Liver (tissue), 9 donors: Measurements from ENCODE around the gene THSD4. TPM values are rescaled to one million over a fixed set of nuclear protein-coding genes. Genes with fewer than 3 reads are reported as not detected.

ENCODE experiments used
- DNase-seq: peaks from one replicate; pipeline ENCODE4 v3.0.0-alpha.2; 2017; ENCODE audit warnings: low spot score
- H3K27ac ChIP-seq, 2 donors: one replicate each; pipeline ENCODE4 v1.7.0; 2013; ENCODE audit warnings: inconsistent platforms in 2 of 2, low read length in 2 of 2, control low read depth in 1 of 2, low read depth in 1 of 2, mild to moderate bottlenecking in 1 of 2
- H3K27me3 ChIP-seq, 4 donors: one replicate each; pipeline versions ENCODE4 v1.6.1 to v1.7.0; 2013; ENCODE audit warnings: low read length in 3 of 4, inconsistent platforms in 1 of 4, mild to moderate bottlenecking in 1 of 4, moderate library complexity in 1 of 4; ENCODE audit not compliant: control insufficient read depth in 4 of 4, insufficient read depth in 4 of 4
- H3K36me3 ChIP-seq, 4 donors: one replicate each; pipeline versions ENCODE4 v1.6.1 to v1.7.0; 2013; ENCODE audit warnings: low read length in 3 of 4, mild to moderate bottlenecking in 3 of 4, low read depth in 1 of 4, moderate library complexity in 1 of 4; ENCODE audit not compliant: control insufficient read depth in 4 of 4, insufficient read depth in 3 of 4
- H3K4me1 ChIP-seq, 4 donors: one replicate each; pipeline versions ENCODE4 v1.6.1 to v1.7.0; 2013; ENCODE audit warnings: low read length in 3 of 4, mild to moderate bottlenecking in 3 of 4, moderate library complexity in 1 of 4; ENCODE audit not compliant: control insufficient read depth in 4 of 4, insufficient read depth in 4 of 4
- H3K4me3 ChIP-seq, 3 donors: one replicate each; pipeline versions ENCODE4 v1.6.1 to v1.7.0; 2013; ENCODE audit warnings: low read length in 3 of 3, control low read depth in 1 of 3, low read depth in 1 of 3, mild to moderate bottlenecking in 1 of 3
- H3K9ac ChIP-seq, 2 donors: one replicate each; pipeline ENCODE4 v1.7.0; 2013; ENCODE audit warnings: low read length in 2 of 2, mild to moderate bottlenecking in 2 of 2, moderate library complexity in 2 of 2, control low read depth in 1 of 2, low read depth in 1 of 2
- H3K9me3 ChIP-seq, 4 donors: one replicate each; pipeline versions ENCODE4 v1.6.1 to v1.7.0; 2013; ENCODE audit warnings: low read length in 3 of 4; ENCODE audit not compliant: control insufficient read depth in 4 of 4
- EGR1 ChIP-seq, 2 donors: IDR thresholded peaks; 2 replicates each; pipeline ENCODE4 v1.6.1; 2016 to 2018; ENCODE audit warnings: antibody characterized with exemption in 2 of 2, low read depth in 2 of 2
- FOXA1 ChIP-seq: IDR thresholded peaks from 2 replicates; pipeline ENCODE4 v1.6.1; 2016; ENCODE audit warnings: antibody characterized with exemption
- FOXA2 ChIP-seq: IDR thresholded peaks from 2 replicates; pipeline ENCODE4 v1.6.1; 2016; ENCODE audit warnings: antibody characterized with exemption
- GABPA ChIP-seq, 2 donors: IDR thresholded peaks in 1 of 2; conservative IDR thresholded peaks in 1 of 2; 2 replicates each; pipeline ENCODE4 v1.6.1; 2016; ENCODE audit warnings: antibody characterized with exemption in 2 of 2, mild to moderate bottlenecking in 1 of 2, moderate library complexity in 1 of 2
- HNF4A ChIP-seq, 2 donors: conservative IDR thresholded peaks; 2 replicates each; pipeline ENCODE4 v1.6.1; 2016; ENCODE audit warnings: antibody characterized with exemption in 2 of 2, mild to moderate bottlenecking in 2 of 2
- NR2F2 ChIP-seq: IDR thresholded peaks from 2 replicates; pipeline ENCODE4 v1.6.1; 2016; ENCODE audit warnings: antibody characterized with exemption
- RAD21 ChIP-seq, 2 donors: IDR thresholded peaks; 2 replicates each; pipeline ENCODE4 v1.6.1; 2016; ENCODE audit warnings: antibody characterized with exemption in 2 of 2, mild to moderate bottlenecking in 2 of 2
- RXRA ChIP-seq, 2 donors: IDR thresholded peaks; 2 replicates each; pipeline ENCODE4 v1.6.1; 2017 to 2018; ENCODE audit warnings: antibody characterized with exemption in 2 of 2, mild to moderate bottlenecking in 1 of 2
- SP1 ChIP-seq: IDR thresholded peaks from 2 replicates; pipeline ENCODE4 v1.6.1; 2018; ENCODE audit warnings: antibody characterized with exemption, mild to moderate bottlenecking
- TAF1 ChIP-seq: conservative IDR thresholded peaks from 2 replicates; pipeline ENCODE4 v1.6.1; 2016; ENCODE audit warnings: antibody characterized with exemption, mild to moderate bottlenecking
- YY1 ChIP-seq: IDR thresholded peaks from 2 replicates; pipeline ENCODE4 v1.6.1; 2016; ENCODE audit warnings: antibody characterized with exemption, mild to moderate bottlenecking
- WGBS: extraction: QIAGEN DNeasy Blood & Tissue Kit; methylation state at CpG from one replicate; pipeline ENCODE4 v1.1.7; 2013; 5-methylcytosine and 5-hydroxymethylcytosine counted together
- polyA plus RNA-seq, 2 donors: library from polyadenylated mRNA; stranded (reverse) in 1 of 2; unstranded in 1 of 2; fragments of 200-250 nt in 1 of 2; fragments of >200 nt in 1 of 2; fragmentation: Nextera tagmentation in 1 of 2; extraction: Ambion mirVana in 1 of 2; gene quantifications; one replicate each; pipeline versions ENCODE4 v1.2.1 to v1.2.3, GENCODE V29; 2013 to 2015
- total RNA-seq, 2 donors: library from RNA; depleted of rRNA; stranded (reverse); fragments of >200 nt; gene quantifications; one replicate each; pipeline ENCODE4 v1.2.3, GENCODE V29; 2014
- TF ChIP-seq, protein P1 (sequence below): fragments of 150-350 bp; IDR thresholded peaks from 2 replicates; pipeline ENCODE4 v1.5.1; 2017; ENCODE audit warnings: improper control_type of control experiment, low read depth, low read length; ENCODE audit not compliant: missing input control
- TF ChIP-seq, protein P2 (sequence below): IDR thresholded peaks from 2 replicates; pipeline ENCODE4 v1.6.1; 2016; ENCODE audit warnings: antibody characterized with exemption, mild to moderate bottlenecking
- TF ChIP-seq, protein P3 (sequence below): IDR thresholded peaks from 2 replicates; pipeline ENCODE4 v1.6.1; 2016; ENCODE audit warnings: antibody characterized with exemption
- TF ChIP-seq, protein P4 (sequence below): IDR thresholded peaks from 2 replicates; pipeline ENCODE4 v1.6.1; 2016; ENCODE audit warnings: antibody characterized with exemption
- donor health status: healthy.
- donor health status: healthy.
- donor health status: healthy.
- donor health status: healthy.
- donor health status: healthy.

Gene THSD4
- total and polyA plus RNA-seq, 4 donors, result 0.23 to 11.5 (median 1.9) TPM

DNA sequence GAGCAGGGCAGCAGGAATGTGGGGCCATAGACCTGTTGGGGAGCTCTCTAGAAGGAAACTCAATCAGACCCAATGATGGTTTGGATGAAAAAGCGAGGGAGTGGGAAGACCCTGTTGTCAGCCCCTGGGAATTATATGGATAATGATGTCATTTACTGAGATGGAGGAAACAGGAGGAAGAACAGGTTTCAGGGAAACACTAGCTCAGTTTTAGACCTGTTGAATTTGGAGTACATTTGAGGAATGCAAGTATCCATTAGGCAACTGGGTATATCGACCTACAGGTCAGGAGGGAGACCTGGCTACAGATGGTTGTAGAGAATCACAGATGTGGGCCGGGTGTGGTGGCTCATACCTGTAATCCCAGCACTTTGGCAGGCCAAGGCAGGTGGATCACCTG lies 428.1 kb downstream of the THSD4 start:
- TF ChIP-seq, protein P1, sequence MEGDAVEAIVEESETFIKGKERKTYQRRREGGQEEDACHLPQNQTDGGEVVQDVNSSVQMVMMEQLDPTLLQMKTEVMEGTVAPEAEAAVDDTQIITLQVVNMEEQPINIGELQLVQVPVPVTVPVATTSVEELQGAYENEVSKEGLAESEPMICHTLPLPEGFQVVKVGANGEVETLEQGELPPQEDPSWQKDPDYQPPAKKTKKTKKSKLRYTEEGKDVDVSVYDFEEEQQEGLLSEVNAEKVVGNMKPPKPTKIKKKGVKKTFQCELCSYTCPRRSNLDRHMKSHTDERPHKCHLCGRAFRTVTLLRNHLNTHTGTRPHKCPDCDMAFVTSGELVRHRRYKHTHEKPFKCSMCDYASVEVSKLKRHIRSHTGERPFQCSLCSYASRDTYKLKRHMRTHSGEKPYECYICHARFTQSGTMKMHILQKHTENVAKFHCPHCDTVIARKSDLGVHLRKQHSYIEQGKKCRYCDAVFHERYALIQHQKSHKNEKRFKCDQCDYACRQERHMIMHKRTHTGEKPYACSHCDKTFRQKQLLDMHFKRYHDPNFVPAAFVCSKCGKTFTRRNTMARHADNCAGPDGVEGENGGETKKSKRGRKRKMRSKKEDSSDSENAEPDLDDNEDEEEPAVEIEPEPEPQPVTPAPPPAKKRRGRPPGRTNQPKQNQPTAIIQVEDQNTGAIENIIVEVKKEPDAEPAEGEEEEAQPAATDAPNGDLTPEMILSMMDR, result no peak
- no peak for TF ChIP-seq RXRA (IDR thresholded peaks at IDR 0.05)
- TF ChIP-seq GABPA (IDR thresholded peaks at IDR 0.05 in 1 of 2, conservative IDR thresholded peaks at IDR 0.05 in 1 of 2), result no peak
- TF ChIP-seq, protein P2, sequence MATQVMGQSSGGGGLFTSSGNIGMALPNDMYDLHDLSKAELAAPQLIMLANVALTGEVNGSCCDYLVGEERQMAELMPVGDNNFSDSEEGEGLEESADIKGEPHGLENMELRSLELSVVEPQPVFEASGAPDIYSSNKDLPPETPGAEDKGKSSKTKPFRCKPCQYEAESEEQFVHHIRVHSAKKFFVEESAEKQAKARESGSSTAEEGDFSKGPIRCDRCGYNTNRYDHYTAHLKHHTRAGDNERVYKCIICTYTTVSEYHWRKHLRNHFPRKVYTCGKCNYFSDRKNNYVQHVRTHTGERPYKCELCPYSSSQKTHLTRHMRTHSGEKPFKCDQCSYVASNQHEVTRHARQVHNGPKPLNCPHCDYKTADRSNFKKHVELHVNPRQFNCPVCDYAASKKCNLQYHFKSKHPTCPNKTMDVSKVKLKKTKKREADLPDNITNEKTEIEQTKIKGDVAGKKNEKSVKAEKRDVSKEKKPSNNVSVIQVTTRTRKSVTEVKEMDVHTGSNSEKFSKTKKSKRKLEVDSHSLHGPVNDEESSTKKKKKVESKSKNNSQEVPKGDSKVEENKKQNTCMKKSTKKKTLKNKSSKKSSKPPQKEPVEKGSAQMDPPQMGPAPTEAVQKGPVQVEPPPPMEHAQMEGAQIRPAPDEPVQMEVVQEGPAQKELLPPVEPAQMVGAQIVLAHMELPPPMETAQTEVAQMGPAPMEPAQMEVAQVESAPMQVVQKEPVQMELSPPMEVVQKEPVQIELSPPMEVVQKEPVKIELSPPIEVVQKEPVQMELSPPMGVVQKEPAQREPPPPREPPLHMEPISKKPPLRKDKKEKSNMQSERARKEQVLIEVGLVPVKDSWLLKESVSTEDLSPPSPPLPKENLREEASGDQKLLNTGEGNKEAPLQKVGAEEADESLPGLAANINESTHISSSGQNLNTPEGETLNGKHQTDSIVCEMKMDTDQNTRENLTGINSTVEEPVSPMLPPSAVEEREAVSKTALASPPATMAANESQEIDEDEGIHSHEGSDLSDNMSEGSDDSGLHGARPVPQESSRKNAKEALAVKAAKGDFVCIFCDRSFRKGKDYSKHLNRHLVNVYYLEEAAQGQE, result no peak
- TF ChIP-seq EGR1 (IDR thresholded peaks at IDR 0.05; ENCODE audit: low read depth in 2 of 2), result no peak
- no peak for TF ChIP-seq TAF1
- no peak for TF ChIP-seq YY1
- TF ChIP-seq FOXA1, result no peak
- TF ChIP-seq FOXA2, result no peak
- TF ChIP-seq SP1, result no peak
- TF ChIP-seq RAD21 (IDR thresholded peaks at IDR 0.05), result no peak
- no peak for TF ChIP-seq HNF4A (conservative IDR thresholded peaks at IDR 0.05)
- no peak for DNase-seq
- Histone ChIP-seq H3K27me3 (no peaks in the 10 kb centered on the region), H3K9me3 (no peaks in the 10 kb centered on the region), H3K27ac (no peak overlapping the region), H3K4me1 (no peaks in the 10 kb centered on the region), H3K36me3 (no peaks in the 10 kb centered on the region), H3K4me3 (no peak overlapping the region), H3K9ac (no peak overlapping the region)
- 89% methylated on average over 3 of the region's 3 CpGs for WGBS

DNA sequence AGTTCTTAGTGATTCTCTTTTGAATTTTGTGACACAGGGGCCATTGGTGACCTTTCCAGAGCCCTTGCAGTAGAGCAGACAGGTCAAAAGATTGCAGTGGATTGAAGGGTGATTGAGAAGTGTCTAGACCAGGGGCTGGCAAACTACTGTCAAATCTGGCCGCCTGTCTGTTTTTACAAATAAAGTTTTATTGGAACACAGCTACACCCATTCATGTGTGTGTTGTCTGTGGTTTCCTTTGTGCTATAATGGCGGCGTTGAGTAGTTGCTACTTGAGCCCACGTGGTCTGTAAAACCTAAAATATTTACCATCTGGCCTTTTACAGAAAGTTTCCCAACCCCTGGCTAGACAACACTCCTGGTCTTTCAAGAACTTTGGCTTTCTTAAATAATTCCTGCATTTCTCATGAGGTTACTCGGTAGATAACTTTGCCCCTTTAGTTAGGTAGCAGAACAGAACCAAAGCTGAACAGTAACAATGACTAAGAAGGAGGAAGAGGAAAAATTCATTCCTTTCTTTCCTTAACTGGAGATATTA lies 430.0 kb downstream of the THSD4 start:
- H3K9ac ChIP-seq, result no peak overlapping the region
- H3K36me3 ChIP-seq, result no peaks in the 10 kb centered on the region
- H3K4me3 ChIP-seq, result no peak overlapping the region
- no peaks in the 10 kb centered on the region for H3K9me3 ChIP-seq
- no peak for TF ChIP-seq NR2F2
- TF ChIP-seq, protein P1, result no peak
- no peak for TF ChIP-seq RAD21 (IDR thresholded peaks at IDR 0.05)
- TF ChIP-seq, protein P3, sequence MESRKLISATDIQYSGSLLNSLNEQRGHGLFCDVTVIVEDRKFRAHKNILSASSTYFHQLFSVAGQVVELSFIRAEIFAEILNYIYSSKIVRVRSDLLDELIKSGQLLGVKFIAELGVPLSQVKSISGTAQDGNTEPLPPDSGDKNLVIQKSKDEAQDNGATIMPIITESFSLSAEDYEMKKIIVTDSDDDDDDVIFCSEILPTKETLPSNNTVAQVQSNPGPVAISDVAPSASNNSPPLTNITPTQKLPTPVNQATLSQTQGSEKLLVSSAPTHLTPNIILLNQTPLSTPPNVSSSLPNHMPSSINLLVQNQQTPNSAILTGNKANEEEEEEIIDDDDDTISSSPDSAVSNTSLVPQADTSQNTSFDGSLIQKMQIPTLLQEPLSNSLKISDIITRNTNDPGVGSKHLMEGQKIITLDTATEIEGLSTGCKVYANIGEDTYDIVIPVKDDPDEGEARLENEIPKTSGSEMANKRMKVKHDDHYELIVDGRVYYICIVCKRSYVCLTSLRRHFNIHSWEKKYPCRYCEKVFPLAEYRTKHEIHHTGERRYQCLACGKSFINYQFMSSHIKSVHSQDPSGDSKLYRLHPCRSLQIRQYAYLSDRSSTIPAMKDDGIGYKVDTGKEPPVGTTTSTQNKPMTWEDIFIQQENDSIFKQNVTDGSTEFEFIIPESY, result no peak
- TF ChIP-seq, protein P4, sequence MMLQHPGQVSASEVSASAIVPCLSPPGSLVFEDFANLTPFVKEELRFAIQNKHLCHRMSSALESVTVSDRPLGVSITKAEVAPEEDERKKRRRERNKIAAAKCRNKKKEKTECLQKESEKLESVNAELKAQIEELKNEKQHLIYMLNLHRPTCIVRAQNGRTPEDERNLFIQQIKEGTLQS, result no peak
- no peak for TF ChIP-seq HNF4A (conservative IDR thresholded peaks at IDR 0.05)
- WGBS, result 57% methylated on average over 5 of the region's 5 CpGs
- H3K27ac ChIP-seq, result no peak overlapping the region
- H3K4me1 ChIP-seq, result no peaks in the 10 kb centered on the region
- no peak for DNase-seq
- H3K27me3 ChIP-seq, result no peaks in the 10 kb centered on the region
